Mesendoderm (in vitro differentiated cells): Measurements from ENCODE around the gene TIMM9.

Source experiments
- DNase-seq: peaks from one replicate; pipeline ENCODE4 v3.0.0; 2013
- H2AK5ac ChIP-seq: 2 replicates; pipeline ENCODE4 v1.6.1; 2013; ENCODE audit warnings: low read length, inconsistent platforms
- H2BK120ac ChIP-seq: 2 replicates; pipeline ENCODE4 v1.6.1; 2013; ENCODE audit warnings: low read depth, mild to moderate bottlenecking, low read length, moderate library complexity, mixed read lengths
- H2BK15ac ChIP-seq: replicated peaks from 2 replicates; pipeline ENCODE4 v1.6.1; 2013; ENCODE audit warnings: low read depth, mild to moderate bottlenecking, moderate library complexity
- H2BK5ac ChIP-seq: 2 replicates; pipeline ENCODE4 v1.6.1; 2013; ENCODE audit warnings: low read length, inconsistent platforms
- H3K18ac ChIP-seq: 2 replicates; pipeline ENCODE4 v1.6.1; 2013; ENCODE audit warnings: mild to moderate bottlenecking, low read length, mixed read lengths
- H3K23ac ChIP-seq: one replicate; pipeline ENCODE4 v1.6.1; 2013; ENCODE audit warnings: low read length
- H3K27ac ChIP-seq: 2 replicates; pipeline ENCODE4 v1.5.1; 2013; ENCODE audit warnings: low read depth, mild to moderate bottlenecking, inconsistent platforms, low read length, moderate library complexity
- H3K27me3 ChIP-seq: 2 replicates; pipeline ENCODE4 v1.6.1; 2013; ENCODE audit warnings: low read length, control low read depth, mild to moderate bottlenecking, inconsistent platforms; ENCODE audit not compliant: insufficient read depth, poor library complexity
- H3K36me3 ChIP-seq: 2 replicates; pipeline ENCODE4 v1.6.1; 2013; ENCODE audit warnings: low read length, inconsistent platforms; ENCODE audit not compliant: control insufficient read depth, insufficient read depth
- H3K4ac ChIP-seq: one replicate; pipeline ENCODE4 v1.6.1; 2013; ENCODE audit warnings: low read depth, mild to moderate bottlenecking, low read length, moderate library complexity
- H3K4me1 ChIP-seq: 2 replicates; pipeline ENCODE4 v1.6.1; 2013; ENCODE audit warnings: low read depth, low read length, inconsistent platforms; ENCODE audit not compliant: control insufficient read depth
- H3K4me2 ChIP-seq: 2 replicates; pipeline ENCODE4 v1.6.1; 2013; ENCODE audit warnings: low read length
- H3K4me3 ChIP-seq: 2 replicates; pipeline ENCODE4 v1.5.1; 2013; ENCODE audit warnings: mild to moderate bottlenecking, low read length
- H3K56ac ChIP-seq: one replicate; pipeline ENCODE4 v1.6.1; 2013; ENCODE audit warnings: low read length
- H3K79me1 ChIP-seq: 2 replicates; pipeline ENCODE4 v1.6.1; 2013; ENCODE audit warnings: low read length, inconsistent platforms
- H3K79me2 ChIP-seq: 2 replicates; pipeline ENCODE4 v1.6.1; 2013; ENCODE audit warnings: mild to moderate bottlenecking, low read length; ENCODE audit not compliant: control insufficient read depth, insufficient read depth
- H3K9ac ChIP-seq: 2 replicates; pipeline ENCODE4 v1.6.1; 2013; ENCODE audit warnings: low read length, inconsistent platforms
- H4K5ac ChIP-seq: one replicate; pipeline ENCODE4 v1.6.1; 2013; ENCODE audit warnings: low read length
- H4K8ac ChIP-seq: one replicate; pipeline ENCODE4 v1.6.1; 2013; ENCODE audit warnings: low read depth, mild to moderate bottlenecking, control low read depth, low read length, moderate library complexity
- WGBS: extraction: QIAGEN DNeasy Blood & Tissue Kit; methylation state at CpG from one replicate; pipeline ENCODE4 v1.1.7; 2013; ENCODE audit warnings: low lambda C conversion rate, missing lambda C conversion rate; ENCODE audit not compliant: insufficient coverage; ENCODE audit errors: extremely low coverage; 5-methylcytosine and 5-hydroxymethylcytosine counted together

TIMM9 gene

GRCh38 chr14:58465421-58465820 lies 38.1 kb upstream of the TIMM9 start:
- Histone ChIP-seq H2BK5ac (no peak overlapping the region), H2AK5ac (no peak overlapping the region), H3K4ac (no peak overlapping the region), H3K23ac (no peak overlapping the region), H2BK120ac (no peak overlapping the region), H3K36me3 (peaks cover 3% of the 10 kb centered on the region), H3K4me3 (no peak overlapping the region), H3K4me2 (no peak overlapping the region), H3K27ac (no peak overlapping the region), H3K79me1 (no peaks in the 10 kb centered on the region), H3K9ac (no peak overlapping the region), H3K18ac (no peak overlapping the region), H3K27me3 (no peaks in the 10 kb centered on the region), H2BK15ac (no peak overlapping the region), H3K79me2 (no peaks in the 10 kb centered on the region), H3K56ac (no peak overlapping the region), H4K8ac (no peak overlapping the region), H4K5ac (no peak overlapping the region), H3K4me1 (no peaks in the 10 kb centered on the region)
- no CpG with 5 or more reads among the region's 2 CpGs for WGBS
- DNase-seq = no peak

GRCh38 chr14:58464652-58465051 lies 37.3 kb upstream of the TIMM9 start:
- DNase-seq = no peak
- no peak overlapping the region for H3K27ac ChIP-seq

GRCh38 chr14:58463147-58463546 lies 35.8 kb upstream of the TIMM9 start:
- Histone ChIP-seq H2BK5ac (no peak overlapping the region), H3K4me3 (no peak overlapping the region), H3K18ac (no peak overlapping the region), H3K79me1 (no peaks in the 10 kb centered on the region), H3K4ac (no peak overlapping the region), H3K9ac (no peak overlapping the region), H3K4me2 (no peak overlapping the region), H2BK120ac (no peak overlapping the region), H4K5ac (no peak overlapping the region), H3K27me3 (no peaks in the 10 kb centered on the region), H3K4me1 (no peaks in the 10 kb centered on the region), H3K23ac (no peak overlapping the region), H2BK15ac (no peak overlapping the region), H3K79me2 (no peaks in the 10 kb centered on the region), H3K56ac (no peak overlapping the region), H2AK5ac (no peak overlapping the region), H3K36me3 (peaks cover 2% of the 10 kb centered on the region), H4K8ac (no peak overlapping the region), H3K27ac (no peak overlapping the region)
- no peak for DNase-seq
- WGBS = no CpG with 5 or more reads among the region's 2 CpGs

More at GRCh38 chr14:58464652-58465051, 37.3 kb upstream of the TIMM9 start:
- no peak overlapping the region for H2BK5ac ChIP-seq
- WGBS = no CpG with 5 or more reads among the region's 8 CpGs
- H3K4ac ChIP-seq = no peak overlapping the region
- H3K27me3 ChIP-seq = no peaks in the 10 kb centered on the region
- no peaks in the 10 kb centered on the region for H3K79me1 ChIP-seq
- no peak overlapping the region for H3K9ac ChIP-seq
- no peak overlapping the region for H3K56ac ChIP-seq
- H3K23ac ChIP-seq = no peak overlapping the region
- no peak overlapping the region for H3K4me3 ChIP-seq
- no peak overlapping the region for H2BK15ac ChIP-seq
- no peaks in the 10 kb centered on the region for H3K79me2 ChIP-seq
- H2BK120ac ChIP-seq = no peak overlapping the region
- no peak overlapping the region for H4K5ac ChIP-seq
- no peak overlapping the region for H2AK5ac ChIP-seq
- no peak overlapping the region for H3K4me2 ChIP-seq
- peaks cover 3% of the 10 kb centered on the region for H3K36me3 ChIP-seq
- no peaks in the 10 kb centered on the region for H3K4me1 ChIP-seq
- no peak overlapping the region for H3K18ac ChIP-seq
- no peak overlapping the region for H4K8ac ChIP-seq

GRCh38 chr14:58460772-58461171 lies 33.4 kb upstream of the TIMM9 start:
- Histone ChIP-seq H3K79me2 (no peaks in the 10 kb centered on the region), H3K9ac (no peak overlapping the region), H3K4me1 (no peaks in the 10 kb centered on the region), H3K79me1 (no peaks in the 10 kb centered on the region), H3K4me3 (no peak overlapping the region), H3K4ac (no peak overlapping the region), H3K4me2 (no peak overlapping the region), H3K27me3 (no peaks in the 10 kb centered on the region), H2AK5ac (no peak overlapping the region), H2BK5ac (no peak overlapping the region), H3K27ac (no peak overlapping the region), H3K56ac (no peak overlapping the region), H3K36me3 (no peaks in the 10 kb centered on the region), H2BK15ac (no peak overlapping the region), H3K18ac (no peak overlapping the region), H4K5ac (no peak overlapping the region), H4K8ac (no peak overlapping the region), H2BK120ac (no peak overlapping the region), H3K23ac (no peak overlapping the region)
- no CpG with 5 or more reads among the region's 2 CpGs for WGBS
- DNase-seq = no peak

GRCh38 chr14:58455593-58456265 lies 28.4 kb upstream of the TIMM9 start:
- no peak overlapping the region for H3K56ac ChIP-seq
- H4K5ac ChIP-seq = no peak overlapping the region
- H3K27me3 ChIP-seq = no peaks in the 10 kb centered on the region
- H2BK120ac ChIP-seq = no peak overlapping the region
- H3K4me2 ChIP-seq = no peak overlapping the region
- H2BK15ac ChIP-seq = no peak overlapping the region
- H3K4me1 ChIP-seq = no peaks in the 10 kb centered on the region
- H3K27ac ChIP-seq = no peak overlapping the region
- H3K18ac ChIP-seq = no peak overlapping the region
- H3K36me3 ChIP-seq = no peaks in the 10 kb centered on the region
- H3K9ac ChIP-seq = no peak overlapping the region
- H4K8ac ChIP-seq = no peak overlapping the region
- no peak overlapping the region for H2AK5ac ChIP-seq
- H3K23ac ChIP-seq = no peak overlapping the region
- H3K4me3 ChIP-seq = no peak overlapping the region
- no peak overlapping the region for H2BK5ac ChIP-seq
- peak; percentile 58 for DNase-seq
- no CpG with 5 or more reads among the region's 9 CpGs for WGBS
- no peaks in the 10 kb centered on the region for H3K79me2 ChIP-seq
- H3K4ac ChIP-seq = no peak overlapping the region
- no peaks in the 10 kb centered on the region for H3K79me1 ChIP-seq

- H3K27ac ChIP-seq = no peak overlapping the region
- no peak overlapping the region for H2BK120ac ChIP-seq
- H3K9ac ChIP-seq = no peak overlapping the region
- DNase-seq = no peak
- no peak overlapping the region for H3K4ac ChIP-seq
- no peak overlapping the region for H2BK15ac ChIP-seq
- no peaks in the 10 kb centered on the region for H3K27me3 ChIP-seq
- H4K8ac ChIP-seq = no peak overlapping the region
- no peak overlapping the region for H3K4me3 ChIP-seq
- H2BK5ac ChIP-seq = no peak overlapping the region
- H3K18ac ChIP-seq = no peak overlapping the region
- H3K79me2 ChIP-seq = no peaks in the 10 kb centered on the region
- no peaks in the 10 kb centered on the region for H3K4me1 ChIP-seq
- peaks cover 2% of the 10 kb centered on the region for H3K36me3 ChIP-seq
- H3K56ac ChIP-seq = no peak overlapping the region
- H2AK5ac ChIP-seq = no peak overlapping the region
- H3K23ac ChIP-seq = no peak overlapping the region
- H3K4me2 ChIP-seq = no peak overlapping the region
- WGBS = no CpG with 5 or more reads among the region's 5 CpGs
- no peak overlapping the region for H4K5ac ChIP-seq
- H3K79me1 ChIP-seq = no peaks in the 10 kb centered on the region
Measured at GRCh38 chr14:58444627-58445026, 17.3 kb upstream of the TIMM9 start.
